Measurements from ENCODE around the gene GRIA3. TPM values are rescaled to one million over a fixed set of nuclear protein-coding genes. Genes with fewer than 3 reads are reported as not detected.

The GRIA3 gene
- total RNA-seq, 1 donor from 2014 or later, result not detected

GRCh38 chrX:123155327-123155726 is 28.8 kb upstream of the GRIA3 start:
- ATAC-seq (ENCODE audit: low read depth) (no peak), DNase-seq (no peak)
- Mint-ChIP-seq H3K4me1 (no peaks in the 10 kb centered on the region), H3K27ac (no peak overlapping the region), H3K9me3 (no peaks in the 10 kb centered on the region), H3K36me3 (ENCODE audit: low read depth) (no peaks in the 10 kb centered on the region), H3K4me3 (no peak overlapping the region), H3K27me3 (no peaks in the 10 kb centered on the region)
- POLR2A ChIA-PET, result no interaction called here
- TF ChIP-seq CTCF (IDR thresholded peaks at IDR 0.05), result no peak
- CTCF ChIA-PET, result no interaction called here
- intact Hi-C loops (cut with micrococcal nuclease), result no loop called here

DNA sequence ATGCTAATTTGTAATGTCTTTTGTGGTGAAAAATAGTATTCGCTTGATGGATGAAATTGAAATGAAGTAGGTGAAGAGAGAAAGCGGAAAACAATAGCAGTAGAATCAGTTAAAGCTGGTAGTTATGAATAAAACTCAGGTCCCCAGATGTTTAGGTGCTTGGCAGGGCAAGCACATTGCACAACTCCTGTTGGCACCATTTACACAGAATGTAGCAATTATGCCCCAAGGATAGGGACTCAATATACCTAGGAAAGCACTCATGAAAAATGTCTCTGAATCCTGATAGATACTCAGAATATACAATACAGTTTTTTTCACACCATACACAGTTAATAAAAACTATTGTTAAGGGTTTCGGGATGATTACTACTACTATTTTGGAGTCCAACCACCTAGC is 26.5 kb upstream of the GRIA3 start:
- no peaks in the 10 kb centered on the region for H3K4me1 Mint-ChIP-seq
- peaks cover 5% of the 10 kb centered on the region for H3K9me3 Mint-ChIP-seq
- TF ChIP-seq CTCF (IDR thresholded peaks at IDR 0.05), result no peak
- intact Hi-C loops (cut with micrococcal nuclease), result no loop called here
- ChIA-PET CTCF (no interaction called here), POLR2A (no interaction called here)
- H3K36me3 Mint-ChIP-seq (ENCODE audit: low read depth), result no peaks in the 10 kb centered on the region
- H3K27me3 Mint-ChIP-seq, result no peaks in the 10 kb centered on the region
- no peak for ATAC-seq (ENCODE audit: low read depth)
- H3K27ac Mint-ChIP-seq, result no peak overlapping the region
- no peak for DNase-seq
- no peak overlapping the region for H3K4me3 Mint-ChIP-seq

- Mint-ChIP-seq H3K36me3 (ENCODE audit: low read depth) (no peaks in the 10 kb centered on the region), H3K4me1 (no peaks in the 10 kb centered on the region), H3K27ac (no peak overlapping the region), H3K4me3 (no peak overlapping the region), H3K9me3 (peaks cover 5% of the 10 kb centered on the region), H3K27me3 (no peaks in the 10 kb centered on the region)
- CTCF ChIA-PET, result no interaction called here
- no peak for TF ChIP-seq CTCF (IDR thresholded peaks at IDR 0.05)
- intact Hi-C loops (cut with micrococcal nuclease), result no loop called here
- ATAC-seq (ENCODE audit: low read depth) (no peak), DNase-seq (no peak)
- POLR2A ChIA-PET, result no interaction called here
Measured at GRCh38 chrX:123159403-123159802, 24.7 kb upstream of the GRIA3 start.

- ChIA-PET CTCF (no interaction called here), POLR2A (no interaction called here)
- ATAC-seq (ENCODE audit: low read depth) (no peak), DNase-seq (no peak)
- Mint-ChIP-seq H3K4me3 (no peak overlapping the region), H3K27ac (no peak overlapping the region), H3K36me3 (ENCODE audit: low read depth) (no peaks in the 10 kb centered on the region), H3K27me3 (no peaks in the 10 kb centered on the region), H3K4me1 (no peaks in the 10 kb centered on the region), H3K9me3 (no peaks in the 10 kb centered on the region)
- TF ChIP-seq CTCF (IDR thresholded peaks at IDR 0.05), result no peak
- intact Hi-C loops (cut with micrococcal nuclease), result no loop called here
Measured at GRCh38 chrX:123167621-123168020, 16.5 kb upstream of the GRIA3 start.

GRCh38 chrX:123169247-123169901 is 14.7 kb upstream of the GRIA3 start:
- ATAC-seq (ENCODE audit: low read depth) (no peak), DNase-seq (no peak)
- intact Hi-C loops (cut with micrococcal nuclease), result no loop called here
- ChIA-PET CTCF (no interaction called here), POLR2A (no interaction called here)
- Mint-ChIP-seq H3K27ac (no peak overlapping the region), H3K27me3 (no peaks in the 10 kb centered on the region), H3K9me3 (no peaks in the 10 kb centered on the region), H3K4me1 (no peaks in the 10 kb centered on the region), H3K4me3 (no peak overlapping the region), H3K36me3 (ENCODE audit: low read depth) (no peaks in the 10 kb centered on the region)
- no peak for TF ChIP-seq CTCF (IDR thresholded peaks at IDR 0.05)
